Measurements from ENCODE around the gene MECR. TPM values are rescaled to one million over a fixed set of nuclear protein-coding genes. Genes with fewer than 3 reads are reported as not detected.

The MECR gene
- total and polyA plus RNA-seq, 10 of the 15 experiments (the other 5 are each of a cell fraction or from before 2014, with no cell fraction given) = 7.6 to 66.3 (median 38.7) TPM

DNA sequence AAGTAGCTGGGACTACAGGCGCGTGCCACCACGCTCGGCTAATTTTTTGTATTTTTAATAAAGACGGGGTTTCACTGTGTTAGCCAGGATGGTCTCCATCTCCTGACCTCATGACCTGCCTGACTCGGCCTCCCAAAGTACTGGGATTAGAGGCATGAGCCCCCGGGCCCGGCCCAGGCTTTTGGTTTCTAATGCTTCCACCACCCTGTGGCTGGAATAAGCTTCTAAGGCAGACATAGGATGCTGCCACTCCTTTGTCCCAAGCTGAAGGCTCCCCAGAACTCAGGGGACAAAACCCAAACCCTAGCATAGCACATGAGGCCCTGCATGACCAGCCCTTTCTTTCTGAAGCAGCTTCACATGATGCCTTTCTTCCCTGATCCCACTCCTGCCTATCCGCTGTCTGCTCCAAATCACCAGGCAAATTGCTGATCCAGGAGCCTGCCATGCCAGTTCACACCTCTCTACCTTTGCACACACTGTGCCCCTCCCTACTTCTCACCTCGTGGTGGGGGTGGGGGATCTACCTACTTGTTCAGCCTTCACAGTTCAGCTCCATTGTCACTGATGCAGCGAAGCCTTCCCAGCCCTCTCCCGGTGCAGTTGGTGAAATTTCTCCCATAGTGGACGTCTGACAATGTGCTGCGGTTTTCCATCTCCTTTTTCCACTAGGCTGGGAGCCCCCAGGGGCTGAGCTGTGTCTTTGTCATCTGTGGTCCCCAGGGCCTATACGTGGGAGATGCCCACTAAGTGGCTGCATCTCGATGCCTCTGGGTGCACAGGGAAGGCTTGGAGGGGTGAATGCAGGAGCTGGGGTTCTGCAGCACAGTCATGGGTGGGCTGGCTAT, 12.5 kb upstream of the MECR start:
- intact Hi-C loops (cut with micrococcal nuclease; ENCODE audit: unreplicated experiment) = no loop called here
- H3K36me3 ChIP-seq (ENCODE audit: control insufficient read depth in 2 of 2, insufficient read depth in 2 of 2, low read length in 1 of 2) = no peaks in the 10 kb centered on the region
- no peak for DNase-seq (ENCODE audit: low read depth, low spot score)
- in situ Hi-C loops (cut with MboI) = loop anchor here (10.0 kb wide), 1 partner anchor 602 kb away; no protein-coding TSS in a partner anchor
- H3K4me2 ChIP-seq (ENCODE audit: control insufficient read depth, insufficient read depth) = no peak overlapping the region
- CTCF ChIA-PET = interaction anchor here (0.7 kb wide), 1 partner anchor 1137 kb away, joined by 3 read pairs; no protein-coding TSS in a partner anchor
- no peak for TF ChIP-seq SMARCA5 (IDR thresholded peaks at IDR 0.05)
- no peak for TF ChIP-seq EP300 (IDR thresholded peaks at IDR 0.05; ENCODE audit: borderline replicate concordance in 1 of 2, control insufficient read depth in 1 of 2, low read depth in 2 of 2, low read length in 2 of 2)
- no peak for TF ChIP-seq JUNB (IDR thresholded peaks at IDR 0.05)
- TF ChIP-seq RAD51 (IDR thresholded peaks at IDR 0.05) = no peak
- TF ChIP-seq CREM (IDR thresholded peaks at IDR 0.05; ENCODE audit: low read depth) = no peak
- TF ChIP-seq, protein P1, sequence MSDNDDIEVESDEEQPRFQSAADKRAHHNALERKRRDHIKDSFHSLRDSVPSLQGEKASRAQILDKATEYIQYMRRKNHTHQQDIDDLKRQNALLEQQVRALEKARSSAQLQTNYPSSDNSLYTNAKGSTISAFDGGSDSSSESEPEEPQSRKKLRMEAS (IDR thresholded peaks at IDR 0.05; ENCODE audit: low read depth, low read length) = no peak
- TF ChIP-seq NR2C2 (IDR thresholded peaks at IDR 0.05; ENCODE audit: borderline replicate concordance, control insufficient read depth, insufficient read length, low read depth) = no peak
- TF ChIP-seq KAT2A (conservative IDR thresholded peaks at IDR 0.05; ENCODE audit: control insufficient read depth, low read depth, low read length) = no peak
- no peak for TF ChIP-seq NR2F1 (conservative IDR thresholded peaks at IDR 0.05)
- no peak overlapping the region for H3K9ac ChIP-seq (ENCODE audit: control insufficient read depth, insufficient read depth, low read length)
- no peaks in the 10 kb centered on the region for H3K79me2 ChIP-seq (ENCODE audit: control insufficient read depth, insufficient read depth, low read length)
- H3K9me3 ChIP-seq (replicated peaks; ENCODE audit: control insufficient read depth, insufficient read depth, low read length) = no peaks in the 10 kb centered on the region
- SMC1A ChIA-PET (ENCODE audit: uncharacterized antibody, unreplicated experiment) = no interaction called here
- ATAC-seq = no peak
- H3K27me3 ChIP-seq (replicated peaks in 1 of 2; ENCODE audit: control insufficient read depth in 2 of 2, insufficient read depth in 2 of 2, low read length in 1 of 2) = peaks cover 0 to 9% of the 10 kb centered on the region in 2 experiments; a peak in 3 of 4 replicates
- H3K4me1 ChIP-seq (ENCODE audit: control insufficient read depth, insufficient read depth, low read length) = no peaks in the 10 kb centered on the region
- POLR2A ChIA-PET = no interaction called here
- 31% methylated on average over 16 of the region's 16 CpGs for WGBS (ENCODE audit: insufficient coverage, insufficient replicate concordance, low lambda C conversion rate, missing lambda C conversion rate)
- H3K27ac ChIP-seq (ENCODE audit: control insufficient read depth, insufficient read depth) = no peak overlapping the region
- H2AFZ ChIP-seq (ENCODE audit: control insufficient read depth, low read depth, low read length) = no peak overlapping the region
- no peak for FAIRE-seq
- no TSS peak for BruUV-seq (replicated peaks)
- H3K4me3 ChIP-seq = no peak overlapping the region
- RAD21 ChIA-PET (ENCODE audit: unreplicated experiment) = no interaction called here
- no peaks in the 10 kb centered on the region for H4K20me1 ChIP-seq (ENCODE audit: control insufficient read depth, insufficient read depth)
